22Rv1 (cell line): Measurements from ENCODE around the gene BBX.
A peak's percentile ranks its signal among the peaks of the same experiment; 100 is the strongest.

Source experiments
- H3K27ac ChIP-seq: fragments of 450-650 bp; 2 replicates; pipeline ENCODE4 v1.5.1; 2017
- CTCF ChIP-seq: fragments of 450-650 bp; IDR thresholded peaks from 2 replicates; pipeline ENCODE4 v1.5.1; 2017; ENCODE audit warnings: mild to moderate bottlenecking
- ZFX ChIP-seq: fragments of 450-650 bp; IDR thresholded peaks from 2 replicates; pipeline ENCODE4 v1.6.1; 2017; ENCODE audit warnings: antibody characterized with exemption, borderline replicate concordance

Gene BBX

GRCh38 chr3:107542665-107543064 lies 19.9 kb downstream of the BBX start:
- TF ChIP-seq ZFX: no peak
- no peak for TF ChIP-seq CTCF
- no peak overlapping the region for H3K27ac ChIP-seq

GRCh38 chr3:107543666-107544065 lies 20.9 kb downstream of the BBX start:
- TF ChIP-seq CTCF (peak; percentile 54), ZFX (no peak)

GRCh38 chr3:107545680-107546120 lies 22.9 kb downstream of the BBX start:
- H3K27ac ChIP-seq: no peak overlapping the region
- TF ChIP-seq CTCF (no peak), ZFX (no peak)

More at GRCh38 chr3:107543666-107544065, 20.9 kb downstream of the BBX start:
- no peak overlapping the region for H3K27ac ChIP-seq

GRCh38 chr3:107548601-107549000 lies 25.8 kb downstream of the BBX start:
- no peak overlapping the region for H3K27ac ChIP-seq
- no peak for TF ChIP-seq CTCF
- no peak for TF ChIP-seq ZFX

- no peak overlapping the region for H3K27ac ChIP-seq
- TF ChIP-seq ZFX (no peak), CTCF (no peak)
Observed at GRCh38 chr3:107555359-107555758, 32.6 kb downstream of the BBX start.

GRCh38 chr3:107557743-107558142 lies 35.0 kb downstream of the BBX start:
- TF ChIP-seq CTCF: no peak
- no peak for TF ChIP-seq ZFX
- H3K27ac ChIP-seq: no peak overlapping the region

GRCh38 chr3:107560166-107560565 lies 37.4 kb downstream of the BBX start:
- TF ChIP-seq CTCF (no peak), ZFX (no peak)
- H3K27ac ChIP-seq: no peak overlapping the region
